GM12874 (cell line): ENCODE results near the gene NDUFB3.
A peak's percentile ranks its signal among the peaks of the same experiment; 100 is the strongest.

ENCODE experiments used
- CTCF ChIP-seq: IDR thresholded peaks from 2 replicates; pipeline ENCODE4 v1.5.1; 2011; ENCODE audit warnings: low read depth, mild to moderate bottlenecking, control low read depth, low read length, moderate library complexity; ENCODE audit not compliant: insufficient read depth

The NDUFB3 gene

GRCh38 chr2:201109186-201109585 lies 37.4 kb downstream of the NDUFB3 start:
- TF ChIP-seq CTCF = no peak

GRCh38 chr2:201110615-201111014 lies 38.8 kb downstream of the NDUFB3 start:
- no peak for TF ChIP-seq CTCF

- no peak for TF ChIP-seq CTCF
Observed at GRCh38 chr2:201111096-201111495, 39.3 kb downstream of the NDUFB3 start.

- TF ChIP-seq CTCF = no peak
Observed at GRCh38 chr2:201114350-201114749, 42.5 kb downstream of the NDUFB3 start.

- no peak for TF ChIP-seq CTCF
Observed at GRCh38 chr2:201114846-201115245, 43.0 kb downstream of the NDUFB3 start.

- no peak for TF ChIP-seq CTCF
Observed at GRCh38 chr2:201116115-201116958, 44.5 kb downstream of the NDUFB3 start, which contains the start of gene CFLAR. TSS of gene CFLAR (plus strand) at chr2:201116164. CDS start at chr2:201129866, 13,702 bp downstream.

GRCh38 chr2:201116959-201117734 lies 45.3 kb downstream of the NDUFB3 start:
- TF ChIP-seq CTCF = peak; percentile 26; the same call in 1 of the 2 replicates
